Stimulated activated CD4-positive, alpha-beta T cell treated with anti-CD3 and anti-CD28 coated beads, TNF-alpha, amount 100 ng/mL, for 24 hours (primary cell): ENCODE results near the gene THSD4.
"Not testable (repeated sequence)": the region's sequence is repeated elsewhere in the genome, so short reads cannot be mapped to it uniquely, and the experiment has no call there.

ENCODE experiments used
- DNase-seq, 3 experiments: peaks; one replicate each; pipeline ENCODE4 v3.0.0-alpha.2; 2020; ENCODE audit warnings: low read depth in 3 of 3

Gene THSD4

GRCh38 chr15:71718116-71718910, 603.0 kb downstream of the THSD4 start:
- DNase-seq: no peak

- DNase-seq: no peak
Observed at GRCh38 chr15:71723344-71723743, 608.1 kb downstream of the THSD4 start.

GRCh38 chr15:71725207-71725955, 610.1 kb downstream of the THSD4 start:
- DNase-seq: not testable (repeated sequence)

- DNase-seq: no peak
Observed at GRCh38 chr15:71728881-71729280, 613.6 kb downstream of the THSD4 start.

- no peak for DNase-seq
Observed at GRCh38 chr15:71729319-71729718, 614.0 kb downstream of the THSD4 start.

- DNase-seq: peak in 2 of 3 experiments; percentile 3 to 16
Observed at GRCh38 chr15:71730277-71731144, 615.2 kb downstream of the THSD4 start.

- DNase-seq: no peak
Observed at GRCh38 chr15:71732636-71733035, 617.4 kb downstream of the THSD4 start.

- no peak for DNase-seq
Observed at GRCh38 chr15:71733122-71733521, 617.9 kb downstream of the THSD4 start.

GRCh38 chr15:71734709-71735384, 619.6 kb downstream of the THSD4 start:
- DNase-seq: no peak

- DNase-seq: no peak
Observed at GRCh38 chr15:71735385-71735757, 620.1 kb downstream of the THSD4 start.

- DNase-seq: no peak
Observed at GRCh38 chr15:71736286-71736947, 621.1 kb downstream of the THSD4 start.

GRCh38 chr15:71737761-71738160, 622.5 kb downstream of the THSD4 start:
- DNase-seq: no peak

- DNase-seq: no peak
Observed at GRCh38 chr15:71739355-71739754, 624.1 kb downstream of the THSD4 start.

GRCh38 chr15:71742964-71743363, 627.7 kb downstream of the THSD4 start:
- no peak for DNase-seq

GRCh38 chr15:71743861-71744382, 628.7 kb downstream of the THSD4 start:
- DNase-seq: peak; percentile 35 to 43 (median 38)

GRCh38 chr15:71746719-71747118, 631.4 kb downstream of the THSD4 start:
- DNase-seq: no peak

GRCh38 chr15:71747128-71748083, 632.1 kb downstream of the THSD4 start:
- no peak for DNase-seq

GRCh38 chr15:71748293-71748718, 633.0 kb downstream of the THSD4 start:
- DNase-seq: no peak

- no peak for DNase-seq
Observed at GRCh38 chr15:71749500-71749899, 634.2 kb downstream of the THSD4 start.

- no peak for DNase-seq
Observed at GRCh38 chr15:71752128-71752527, 636.9 kb downstream of the THSD4 start.
